ENCODE results near the gene USP11. TPM values are rescaled to one million over a fixed set of nuclear protein-coding genes. Genes with fewer than 3 reads are reported as not detected.

Gene USP11
- total RNA-seq, 1 experiment from 2014 or later, result 153 TPM

- H3K79me1 ChIP-seq (ENCODE audit: insufficient read depth, low read depth, low read length, poor library complexity, severe bottlenecking), result no peaks in the 10 kb centered on the region
- no peak overlapping the region for H2BK20ac ChIP-seq (ENCODE audit: low read depth, low read length, poor library complexity, severe bottlenecking)
- no peak overlapping the region for H3K14ac ChIP-seq (ENCODE audit: insufficient read depth, low read length)
- H3K4me1 ChIP-seq (ENCODE audit: insufficient read depth, low read length), result no peaks in the 10 kb centered on the region
- H3K4me1 Mint-ChIP-seq, result no peaks in the 10 kb centered on the region
- H4K5ac ChIP-seq (ENCODE audit: insufficient read length, low read depth, low read length), result no peak overlapping the region
- no peaks in the 10 kb centered on the region for H3K23me2 ChIP-seq (ENCODE audit: insufficient read length, low read depth, low read length, poor library complexity, severe bottlenecking)
- H3K36me3 Mint-ChIP-seq (ENCODE audit: insufficient read depth in 1 of 3, low read depth in 3 of 3), result peaks cover 86 to 100% (median 100%) of the 10 kb centered on the region in 3 experiments
- H3T11ph ChIP-seq (ENCODE audit: low read length), result no peak overlapping the region
- H4K20me1 ChIP-seq (ENCODE audit: control insufficient read depth, insufficient read depth, insufficient read length), result no peaks in the 10 kb centered on the region
- no peak overlapping the region for H3K4me2 ChIP-seq (ENCODE audit: insufficient read depth, insufficient read length, low read length)
- no CpG with 5 or more reads among the region's 5 CpGs for WGBS (ENCODE audit: extremely low coverage, insufficient read length, low lambda C conversion rate)
- H2BK12ac ChIP-seq (ENCODE audit: insufficient read length, low read depth, low read length), result no peak overlapping the region
- no peak overlapping the region for H2AK5ac ChIP-seq (ENCODE audit: insufficient read length, low read length)
- H2BK15ac ChIP-seq (ENCODE audit: low read depth, low read length), result no peak overlapping the region
- H4K91ac ChIP-seq (ENCODE audit: insufficient read length, low read depth, low read length), result no peak overlapping the region
- TF ChIP-seq CTCF (conservative IDR thresholded peaks at IDR 0.05), result peak; percentile 24; the same call in 1 of the 3 replicates
- H4K8ac ChIP-seq (replicated peaks; ENCODE audit: insufficient read length, low read depth, low read length), result no peak overlapping the region
- H3K27me3 ChIP-seq (ENCODE audit: insufficient read depth, low read length), result no peaks in the 10 kb centered on the region
- H3K4ac ChIP-seq (ENCODE audit: low read depth, low read length), result no peak overlapping the region
- no peak for DNase-seq
- H3K9me3 ChIP-seq (ENCODE audit: control insufficient read depth, low read depth, low read length), result no peaks in the 10 kb centered on the region
- H3K79me2 ChIP-seq (ENCODE audit: insufficient read depth, low read length), result no peaks in the 10 kb centered on the region
- no peak overlapping the region for H2AFZ ChIP-seq (ENCODE audit: low read length)
- no peak overlapping the region for H3K18ac ChIP-seq (ENCODE audit: insufficient read length, low read depth, low read length)
- H3K9me3 Mint-ChIP-seq, result no peaks in the 10 kb centered on the region; a peak in 1 of 5 replicates
- H3K27me3 Mint-ChIP-seq (ENCODE audit: low read depth), result no peaks in the 10 kb centered on the region
- H2BK120ac ChIP-seq (ENCODE audit: low read depth, low read length, poor library complexity, severe bottlenecking), result no peak overlapping the region
- H2BK5ac ChIP-seq (ENCODE audit: insufficient read length, low read length), result no peak overlapping the region
- H3K4me3 Mint-ChIP-seq, result no peak overlapping the region
- no peak overlapping the region for H3K56ac ChIP-seq (ENCODE audit: insufficient read length, low read depth, low read length)
- no peak overlapping the region for H3K27ac ChIP-seq (ENCODE audit: insufficient read length, low read depth, low read length)
- H3K27ac Mint-ChIP-seq, result 0 out of 7 replicates have a peak overlapping the region, but pooled peaks of 1 of the 3 experiments have one; percentile 77
- no peak overlapping the region for H3K23ac ChIP-seq (ENCODE audit: insufficient read length, low read depth, low read length)
- H3K9ac ChIP-seq (ENCODE audit: extremely low read depth, insufficient read length, low read length), result no peak overlapping the region
These were observed 27.8 kb upstream of the USP11 start for GRCh38 chrX:47204970-47205369.
